Hepatocyte (in vitro differentiated cells): ENCODE data around the gene UBASH3A. TPM values are rescaled to one million over a fixed set of nuclear protein-coding genes. Genes with fewer than 3 reads are reported as not detected.

Source experiments
- DNase-seq: peaks from one replicate; pipeline ENCODE4 v3.0.0-alpha.2; 2016; ENCODE audit warnings: low spot score
- H2AFZ ChIP-seq: fragments of 200-600 bp; sonication (generic); 2 replicates; pipeline ENCODE4 v1.6.0; 2016; ENCODE audit warnings: antibody characterized with exemption, mild to moderate bottlenecking
- H3K27ac ChIP-seq: fragments of 200-600 bp; sonication (generic); 2 replicates; pipeline ENCODE4 v1.5.1; 2016; ENCODE audit warnings: mild to moderate bottlenecking
- H3K27me3 ChIP-seq: fragments of 200-600 bp; sonication (generic); 2 replicates; pipeline ENCODE4 v1.6.1; 2016
- H3K36me3 ChIP-seq: fragments of 200-600 bp; sonication (generic); replicated peaks from 2 replicates; pipeline ENCODE4 v1.5.1; 2016; ENCODE audit warnings: low read depth; ENCODE audit not compliant: insufficient read depth
- H3K4me1 ChIP-seq: fragments of 200-600 bp; sonication (generic); 2 replicates; pipeline ENCODE4 v1.5.1; 2016; ENCODE audit warnings: mild to moderate bottlenecking, moderate library complexity; ENCODE audit not compliant: insufficient read depth
- H3K4me2 ChIP-seq: fragments of 200-600 bp; sonication (generic); 2 replicates; pipeline ENCODE4 v1.6.0; 2016
- H3K4me3 ChIP-seq: fragments of 200-600 bp; sonication (generic); 2 replicates; pipeline ENCODE4 v1.5.1; 2016; ENCODE audit warnings: mild to moderate bottlenecking
- H3K79me2 ChIP-seq: fragments of 200-600 bp; sonication (generic); 2 replicates; pipeline ENCODE4 v1.6.0; 2017; ENCODE audit warnings: mild to moderate bottlenecking
- H3K9me2 ChIP-seq: fragments of 200-600 bp; sonication (generic); replicated peaks from 2 replicates; pipeline ENCODE4 v1.6.0; 2017; ENCODE audit warnings: mild to moderate bottlenecking; ENCODE audit not compliant: insufficient read depth
- H3K9me3 ChIP-seq: fragments of 200-600 bp; sonication (generic); 2 replicates; pipeline ENCODE4 v1.5.1; 2016; ENCODE audit warnings: low read depth, mild to moderate bottlenecking
- H4K20me1 ChIP-seq: fragments of 200-600 bp; sonication (generic); 2 replicates; pipeline ENCODE4 v1.6.0; 2016; ENCODE audit warnings: mild to moderate bottlenecking; ENCODE audit not compliant: insufficient read depth, poor library complexity, severe bottlenecking
- EZH2 ChIP-seq: fragments of 200-600 bp; sonication (generic); IDR thresholded peaks from 2 replicates; pipeline ENCODE4 v1.6.1; 2016; ENCODE audit warnings: antibody characterized with exemption, mild to moderate bottlenecking, borderline replicate concordance
- EZH2phosphoT487 ChIP-seq: fragments of 200-600 bp; sonication (generic); IDR thresholded peaks from one replicate; pipeline ENCODE4 v1.6.1; 2018; ENCODE audit warnings: antibody characterized with exemption, mild to moderate bottlenecking, low read depth, moderate library complexity; ENCODE audit not compliant: unreplicated experiment, severe bottlenecking
- WGBS: methylation state at CpG from one replicate; pipeline ENCODE4 v1.1.6; 2016; ENCODE audit warnings: low lambda C conversion rate; ENCODE audit errors: missing lambda C conversion rate; 5-methylcytosine and 5-hydroxymethylcytosine counted together
- polyA plus RNA-seq: library from polyadenylated mRNA; unstranded; fragments of >200 nt; fragmentation: Nextera tagmentation; extraction: Ambion mirVana; gene quantifications from 2 replicates; pipeline ENCODE4 v1.2.1, GENCODE V29; 2016
- total RNA-seq: library from RNA; depleted of rRNA; stranded (reverse); fragments of >200 nt; gene quantifications from 2 replicates; pipeline ENCODE4 v1.2.3, GENCODE V29; 2014
- TF ChIP-seq, protein P1 (sequence below): fragments of 200-600 bp; sonication (generic); IDR thresholded peaks from 2 replicates; pipeline ENCODE4 v1.5.1; 2016; ENCODE audit warnings: antibody characterized with exemption, mild to moderate bottlenecking; ENCODE audit not compliant: poor library complexity

The UBASH3A gene
- total and polyA plus RNA-seq, 2 experiments from 2014 or later: not detected

DNA sequence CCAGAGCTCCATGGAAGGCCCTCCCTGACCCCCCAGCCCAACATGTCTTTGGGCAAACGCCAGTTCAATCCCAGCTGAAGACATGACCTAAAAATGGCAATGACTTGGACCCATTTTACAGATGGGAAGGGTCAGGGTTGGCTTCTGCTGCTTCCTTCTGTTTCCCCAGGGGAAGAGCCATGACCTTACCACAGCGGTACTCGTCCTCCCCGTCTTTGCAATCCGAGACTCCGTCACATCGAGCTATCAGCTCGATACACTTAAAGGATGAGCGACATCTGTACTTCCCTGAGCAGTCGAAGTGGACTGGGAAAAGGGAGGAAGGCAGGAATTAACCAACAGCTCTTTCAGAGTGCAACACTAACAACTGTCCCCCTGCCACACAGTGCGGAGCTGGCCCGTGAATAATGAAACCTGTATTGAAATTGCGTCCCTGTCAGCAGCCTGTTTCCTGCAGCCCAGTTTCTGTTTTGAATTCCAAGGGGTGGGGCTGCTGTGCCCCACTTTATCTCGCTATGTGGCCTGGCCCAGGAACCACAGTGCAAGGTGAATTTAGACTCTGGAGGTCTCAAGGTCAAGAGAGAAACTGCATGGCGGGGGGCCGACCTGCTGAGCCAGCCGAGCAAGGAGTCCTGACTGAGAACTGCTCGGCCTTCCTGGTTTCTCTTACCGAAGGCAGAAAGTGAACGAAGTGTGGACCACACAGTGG is 14.8 kb upstream of the UBASH3A start:
- H3K36me3 ChIP-seq: no peaks in the 10 kb centered on the region
- peak overlapping the region; percentile 80 for H3K27ac ChIP-seq
- no peak for TF ChIP-seq EZH2phosphoT487
- TF ChIP-seq EZH2: no peak
- TF ChIP-seq, protein P1, sequence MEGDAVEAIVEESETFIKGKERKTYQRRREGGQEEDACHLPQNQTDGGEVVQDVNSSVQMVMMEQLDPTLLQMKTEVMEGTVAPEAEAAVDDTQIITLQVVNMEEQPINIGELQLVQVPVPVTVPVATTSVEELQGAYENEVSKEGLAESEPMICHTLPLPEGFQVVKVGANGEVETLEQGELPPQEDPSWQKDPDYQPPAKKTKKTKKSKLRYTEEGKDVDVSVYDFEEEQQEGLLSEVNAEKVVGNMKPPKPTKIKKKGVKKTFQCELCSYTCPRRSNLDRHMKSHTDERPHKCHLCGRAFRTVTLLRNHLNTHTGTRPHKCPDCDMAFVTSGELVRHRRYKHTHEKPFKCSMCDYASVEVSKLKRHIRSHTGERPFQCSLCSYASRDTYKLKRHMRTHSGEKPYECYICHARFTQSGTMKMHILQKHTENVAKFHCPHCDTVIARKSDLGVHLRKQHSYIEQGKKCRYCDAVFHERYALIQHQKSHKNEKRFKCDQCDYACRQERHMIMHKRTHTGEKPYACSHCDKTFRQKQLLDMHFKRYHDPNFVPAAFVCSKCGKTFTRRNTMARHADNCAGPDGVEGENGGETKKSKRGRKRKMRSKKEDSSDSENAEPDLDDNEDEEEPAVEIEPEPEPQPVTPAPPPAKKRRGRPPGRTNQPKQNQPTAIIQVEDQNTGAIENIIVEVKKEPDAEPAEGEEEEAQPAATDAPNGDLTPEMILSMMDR: no peak
- 67% methylated on average over 20 of the region's 20 CpGs for WGBS
- H3K4me2 ChIP-seq: peak overlapping the region; percentile 64
- H3K9me2 ChIP-seq: no peaks in the 10 kb centered on the region
- H3K4me3 ChIP-seq: no peak overlapping the region
- no peaks in the 10 kb centered on the region for H3K27me3 ChIP-seq
- H3K4me1 ChIP-seq: peaks cover 12% of the 10 kb centered on the region
- H4K20me1 ChIP-seq: no peaks in the 10 kb centered on the region
- DNase-seq: no peak
- H2AFZ ChIP-seq: peak overlapping the region; percentile 66
- H3K79me2 ChIP-seq: no peaks in the 10 kb centered on the region
- no peaks in the 10 kb centered on the region for H3K9me3 ChIP-seq

DNA sequence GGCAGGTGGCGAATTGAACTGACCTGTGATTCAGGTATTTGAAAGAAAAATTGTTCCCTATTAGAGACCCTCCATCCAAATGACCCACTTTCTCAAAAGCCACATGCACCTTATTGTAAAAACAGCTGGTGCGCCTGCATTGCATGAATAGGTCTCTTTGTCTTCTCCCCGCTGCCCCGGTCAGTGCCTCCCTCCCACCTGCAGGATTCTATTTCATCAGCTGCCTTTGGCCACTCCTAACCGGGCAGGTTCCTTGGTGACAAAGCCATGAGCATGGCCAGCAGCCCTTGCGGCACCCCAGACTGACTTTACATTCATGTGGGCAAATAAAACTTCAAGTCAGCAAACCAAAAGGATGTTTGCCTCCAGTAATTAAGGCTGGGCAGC is 14.3 kb upstream of the UBASH3A start:
- peak; percentile 64 for DNase-seq
- no peaks in the 10 kb centered on the region for H3K9me2 ChIP-seq
- H3K9me3 ChIP-seq: no peaks in the 10 kb centered on the region
- TF ChIP-seq, protein P1: no peak
- no peak for TF ChIP-seq EZH2
- no peak for TF ChIP-seq EZH2phosphoT487
- H3K36me3 ChIP-seq: no peaks in the 10 kb centered on the region
- peak overlapping the region; percentile 64 for H3K4me2 ChIP-seq
- WGBS: 51% methylated on average over 6 of the region's 6 CpGs
- H3K27ac ChIP-seq: peak overlapping the region; percentile 80
- H4K20me1 ChIP-seq: no peaks in the 10 kb centered on the region
- H3K4me1 ChIP-seq: peaks cover 8% of the 10 kb centered on the region
- H3K79me2 ChIP-seq: no peaks in the 10 kb centered on the region
- no peak overlapping the region for H3K4me3 ChIP-seq
- H3K27me3 ChIP-seq: no peaks in the 10 kb centered on the region
- peak overlapping the region; percentile 66 for H2AFZ ChIP-seq

- 77% methylated on average over 5 of the region's 5 CpGs for WGBS
- H3K4me1 ChIP-seq: peaks cover 4% of the 10 kb centered on the region
- H3K36me3 ChIP-seq: no peaks in the 10 kb centered on the region
- H3K79me2 ChIP-seq: no peaks in the 10 kb centered on the region
- H2AFZ ChIP-seq: no peak overlapping the region
- TF ChIP-seq, protein P1: no peak
- no peak for TF ChIP-seq EZH2phosphoT487
- no peak for TF ChIP-seq EZH2
- DNase-seq: no peak
- H4K20me1 ChIP-seq: no peaks in the 10 kb centered on the region
- H3K4me3 ChIP-seq: no peak overlapping the region
- H3K4me2 ChIP-seq: no peak overlapping the region
- H3K27ac ChIP-seq: peak overlapping the region; percentile 80
- H3K9me3 ChIP-seq: no peaks in the 10 kb centered on the region
- H3K27me3 ChIP-seq: no peaks in the 10 kb centered on the region
- H3K9me2 ChIP-seq: no peaks in the 10 kb centered on the region
Observed at GRCh38 chr21:42390193-42390592, 13.5 kb upstream of the UBASH3A start.
